Neural progenitor cell (in vitro differentiated cells): ENCODE data around the gene CDH19. TPM values are rescaled to one million over a fixed set of nuclear protein-coding genes. Genes with fewer than 3 reads are reported as not detected.

ENCODE experiments used
- DNase-seq: peaks from one replicate; pipeline ENCODE4 v3.0.0-alpha.2; 2016; ENCODE audit warnings: low spot score
- H2AFZ ChIP-seq: fragments of 200-600 bp; sonication (generic); replicated peaks from 2 replicates; pipeline ENCODE4 v1.6.1; 2016; ENCODE audit warnings: antibody characterized with exemption
- H3F3A ChIP-seq: fragments of 200-600 bp; sonication (generic); 2 replicates; pipeline ENCODE4 v1.6.1; 2016; ENCODE audit warnings: antibody characterized with exemption, low read depth
- H3K27ac ChIP-seq: fragments of 200-600 bp; sonication (generic); 2 replicates; pipeline ENCODE4 v1.5.1; 2016; ENCODE audit warnings: mild to moderate bottlenecking
- H3K27me3 ChIP-seq: fragments of 200-600 bp; sonication (generic); 2 replicates; pipeline ENCODE4 v1.6.1; 2016; ENCODE audit warnings: mild to moderate bottlenecking, moderate library complexity
- H3K36me3 ChIP-seq: fragments of 200-600 bp; sonication (generic); 2 replicates; pipeline ENCODE4 v1.5.1; 2016
- H3K4me1 ChIP-seq: fragments of 200-600 bp; sonication (generic); 2 replicates; pipeline ENCODE4 v1.6.1; 2016; ENCODE audit warnings: mixed run types
- H3K4me2 ChIP-seq: fragments of 200-600 bp; sonication (generic); 2 replicates; pipeline ENCODE4 v1.6.1; 2016
- H3K4me3 ChIP-seq: fragments of 200-600 bp; sonication (generic); 2 replicates; pipeline ENCODE4 v1.5.1; 2016
- H3K79me2 ChIP-seq: fragments of 200-600 bp; sonication (generic); 2 replicates; pipeline ENCODE4 v1.6.1; 2016; ENCODE audit warnings: low read depth
- H3K9ac ChIP-seq: fragments of 200-600 bp; sonication (generic); 2 replicates; pipeline ENCODE4 v1.6.1; 2016
- H3K9me3 ChIP-seq: fragments of 200-600 bp; sonication (generic); 2 replicates; pipeline ENCODE4 v1.5.1; 2016; ENCODE audit warnings: low read depth
- H4K20me1 ChIP-seq: fragments of 200-600 bp; sonication (generic); 2 replicates; pipeline ENCODE4 v1.6.1; 2016; ENCODE audit warnings: low read depth
- H3K27ac Mint-ChIP-seq: 3 replicates; pipeline ENCODE4 v1.8.0; 2021; ENCODE audit warnings: mixed read lengths
- H3K27me3 Mint-ChIP-seq: 2 replicates; pipeline ENCODE4 v1.8.0; 2022; ENCODE audit warnings: low read depth, mild to moderate bottlenecking, inconsistent platforms, moderate library complexity, mixed read lengths; ENCODE audit not compliant: insufficient read depth
- H3K36me3 Mint-ChIP-seq: 3 replicates; pipeline ENCODE4 v1.8.0; 2021; ENCODE audit warnings: mixed read lengths
- H3K4me1 Mint-ChIP-seq: 3 replicates; pipeline ENCODE4 v1.8.0; 2021; ENCODE audit warnings: mixed read lengths
- H3K4me3 Mint-ChIP-seq: 3 replicates; pipeline ENCODE4 v1.8.0; 2021; ENCODE audit warnings: mild to moderate bottlenecking, moderate library complexity, mixed read lengths
- H3K9me3 Mint-ChIP-seq: 3 replicates; pipeline ENCODE4 v1.8.0; 2020; ENCODE audit warnings: mixed read lengths
- EZH2 ChIP-seq: fragments of 200-600 bp; sonication (generic); IDR thresholded peaks from 2 replicates; pipeline ENCODE4 v1.6.1; 2017; ENCODE audit warnings: antibody characterized with exemption, mild to moderate bottlenecking, moderate library complexity
- EZH2phosphoT487 ChIP-seq: fragments of 200-600 bp; sonication (generic); IDR thresholded peaks from 2 replicates; pipeline ENCODE4 v1.6.1; 2017; ENCODE audit warnings: antibody characterized with exemption
- total RNA-seq: library from RNA; depleted of rRNA; stranded (reverse); fragments of >200 nt; gene quantifications from 2 replicates; pipeline ENCODE4 v1.2.3, GENCODE V29; 2015; ENCODE audit warnings: low replicate concordance
- TF ChIP-seq, protein P1 (sequence below): fragments of 200-600 bp; sonication (generic); IDR thresholded peaks from 2 replicates; pipeline ENCODE4 v1.5.1; 2017; ENCODE audit warnings: antibody characterized with exemption, mild to moderate bottlenecking

Gene CDH19
- total RNA-seq, 1 donor from 2014 or later, result not detected

- H4K20me1 ChIP-seq, result no peaks in the 10 kb centered on the region
- H3K27me3 ChIP-seq, result no peaks in the 10 kb centered on the region
- H3F3A ChIP-seq, result no peaks in the 10 kb centered on the region
- no peak overlapping the region for H3K9ac ChIP-seq
- no peak for DNase-seq
- no peak overlapping the region for H3K27ac ChIP-seq
- no peaks in the 10 kb centered on the region for H3K36me3 Mint-ChIP-seq
- no peaks in the 10 kb centered on the region for H3K9me3 ChIP-seq
- no peaks in the 10 kb centered on the region for H3K4me1 Mint-ChIP-seq
- no peak for TF ChIP-seq EZH2phosphoT487
- TF ChIP-seq, protein P1, sequence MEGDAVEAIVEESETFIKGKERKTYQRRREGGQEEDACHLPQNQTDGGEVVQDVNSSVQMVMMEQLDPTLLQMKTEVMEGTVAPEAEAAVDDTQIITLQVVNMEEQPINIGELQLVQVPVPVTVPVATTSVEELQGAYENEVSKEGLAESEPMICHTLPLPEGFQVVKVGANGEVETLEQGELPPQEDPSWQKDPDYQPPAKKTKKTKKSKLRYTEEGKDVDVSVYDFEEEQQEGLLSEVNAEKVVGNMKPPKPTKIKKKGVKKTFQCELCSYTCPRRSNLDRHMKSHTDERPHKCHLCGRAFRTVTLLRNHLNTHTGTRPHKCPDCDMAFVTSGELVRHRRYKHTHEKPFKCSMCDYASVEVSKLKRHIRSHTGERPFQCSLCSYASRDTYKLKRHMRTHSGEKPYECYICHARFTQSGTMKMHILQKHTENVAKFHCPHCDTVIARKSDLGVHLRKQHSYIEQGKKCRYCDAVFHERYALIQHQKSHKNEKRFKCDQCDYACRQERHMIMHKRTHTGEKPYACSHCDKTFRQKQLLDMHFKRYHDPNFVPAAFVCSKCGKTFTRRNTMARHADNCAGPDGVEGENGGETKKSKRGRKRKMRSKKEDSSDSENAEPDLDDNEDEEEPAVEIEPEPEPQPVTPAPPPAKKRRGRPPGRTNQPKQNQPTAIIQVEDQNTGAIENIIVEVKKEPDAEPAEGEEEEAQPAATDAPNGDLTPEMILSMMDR, result no peak
- no peak for TF ChIP-seq EZH2
- no peaks in the 10 kb centered on the region for H3K9me3 Mint-ChIP-seq
- no peak overlapping the region for H3K4me2 ChIP-seq
- H3K4me3 ChIP-seq, result no peak overlapping the region
- H3K4me1 ChIP-seq, result no peaks in the 10 kb centered on the region
- H3K27ac Mint-ChIP-seq, result no peak overlapping the region
- no peak overlapping the region for H2AFZ ChIP-seq
- no peaks in the 10 kb centered on the region for H3K36me3 ChIP-seq
- H3K4me3 Mint-ChIP-seq, result no peak overlapping the region
- no peaks in the 10 kb centered on the region for H3K79me2 ChIP-seq
- H3K27me3 Mint-ChIP-seq, result no peaks in the 10 kb centered on the region
Observed at GRCh38 chr18:66557091-66557490, 46.8 kb downstream of the CDH19 start.

DNA sequence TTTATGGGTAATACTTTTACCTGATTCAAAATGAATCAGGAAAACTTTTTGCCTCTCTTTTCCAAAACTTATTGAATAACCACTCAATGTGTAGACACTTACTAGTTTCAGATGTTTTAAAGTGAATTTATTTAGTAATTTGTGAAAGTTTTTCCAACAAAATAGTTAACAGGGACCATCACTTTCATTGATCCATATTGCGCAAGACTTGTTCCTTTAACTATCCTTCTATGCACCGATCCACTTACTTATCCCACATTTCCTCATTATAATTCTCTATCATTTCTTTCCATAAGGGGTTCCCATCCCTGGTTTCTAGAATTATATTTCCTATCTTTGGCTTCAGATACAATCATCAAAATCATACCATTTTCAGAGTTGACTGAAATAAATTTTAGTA lies 48.3 kb downstream of the CDH19 start:
- H4K20me1 ChIP-seq, result no peaks in the 10 kb centered on the region
- H3K4me1 Mint-ChIP-seq, result no peaks in the 10 kb centered on the region
- no peak overlapping the region for H3K4me3 Mint-ChIP-seq
- H3K36me3 Mint-ChIP-seq, result no peaks in the 10 kb centered on the region
- no peaks in the 10 kb centered on the region for H3K27me3 ChIP-seq
- H3K4me3 ChIP-seq, result no peak overlapping the region
- no peak overlapping the region for H3K9ac ChIP-seq
- H3K4me1 ChIP-seq, result no peaks in the 10 kb centered on the region
- no peaks in the 10 kb centered on the region for H3K79me2 ChIP-seq
- H3F3A ChIP-seq, result no peaks in the 10 kb centered on the region
- no peak overlapping the region for H2AFZ ChIP-seq
- H3K27ac ChIP-seq, result no peak overlapping the region
- H3K27ac Mint-ChIP-seq, result no peak overlapping the region
- DNase-seq, result no peak
- no peaks in the 10 kb centered on the region for H3K9me3 ChIP-seq
- no peaks in the 10 kb centered on the region for H3K9me3 Mint-ChIP-seq
- TF ChIP-seq EZH2, result no peak
- no peak for TF ChIP-seq EZH2phosphoT487
- TF ChIP-seq, protein P1, result no peak
- H3K27me3 Mint-ChIP-seq, result no peaks in the 10 kb centered on the region
- no peaks in the 10 kb centered on the region for H3K36me3 ChIP-seq
- no peak overlapping the region for H3K4me2 ChIP-seq

GRCh38 chr18:66553824-66554223 lies 50.1 kb downstream of the CDH19 start:
- no peak overlapping the region for H3K4me3 ChIP-seq
- H3K4me2 ChIP-seq, result no peak overlapping the region
- no peak overlapping the region for H2AFZ ChIP-seq
- H3F3A ChIP-seq, result no peaks in the 10 kb centered on the region
- H3K36me3 ChIP-seq, result no peaks in the 10 kb centered on the region
- no peak for DNase-seq
- H3K4me1 ChIP-seq, result no peaks in the 10 kb centered on the region
- no peak overlapping the region for H3K9ac ChIP-seq
- Mint-ChIP-seq H3K9me3 (no peaks in the 10 kb centered on the region), H3K4me3 (no peak overlapping the region), H3K27ac (no peak overlapping the region), H3K4me1 (no peaks in the 10 kb centered on the region), H3K27me3 (no peaks in the 10 kb centered on the region), H3K36me3 (no peaks in the 10 kb centered on the region)
- H3K27ac ChIP-seq, result no peak overlapping the region
- TF ChIP-seq EZH2, result no peak
- TF ChIP-seq, protein P1, result no peak
- no peak for TF ChIP-seq EZH2phosphoT487
- H3K79me2 ChIP-seq, result no peaks in the 10 kb centered on the region
- no peaks in the 10 kb centered on the region for H3K27me3 ChIP-seq
- no peaks in the 10 kb centered on the region for H4K20me1 ChIP-seq
- H3K9me3 ChIP-seq, result no peaks in the 10 kb centered on the region

- DNase-seq, result no peak
- no peak overlapping the region for H3K4me3 Mint-ChIP-seq
- H3K27me3 ChIP-seq, result no peaks in the 10 kb centered on the region
- H3K9me3 ChIP-seq, result no peaks in the 10 kb centered on the region
- H3K27ac Mint-ChIP-seq, result no peak overlapping the region
- TF ChIP-seq, protein P1, result no peak
- no peak for TF ChIP-seq EZH2
- no peak for TF ChIP-seq EZH2phosphoT487
- no peak overlapping the region for H2AFZ ChIP-seq
- H3K4me1 ChIP-seq, result no peaks in the 10 kb centered on the region
- H3K36me3 ChIP-seq, result no peaks in the 10 kb centered on the region
- H3K4me2 ChIP-seq, result no peak overlapping the region
- no peaks in the 10 kb centered on the region for H3K9me3 Mint-ChIP-seq
- H3K4me3 ChIP-seq, result no peak overlapping the region
- no peaks in the 10 kb centered on the region for H3F3A ChIP-seq
- H3K27ac ChIP-seq, result no peak overlapping the region
- no peak overlapping the region for H3K9ac ChIP-seq
- no peaks in the 10 kb centered on the region for H3K79me2 ChIP-seq
- no peaks in the 10 kb centered on the region for H3K36me3 Mint-ChIP-seq
- H3K4me1 Mint-ChIP-seq, result no peaks in the 10 kb centered on the region
- H3K27me3 Mint-ChIP-seq, result no peaks in the 10 kb centered on the region
- H4K20me1 ChIP-seq, result no peaks in the 10 kb centered on the region
Observed at GRCh38 chr18:66550366-66550765, 53.5 kb downstream of the CDH19 start.
